Thymus (tissue), 11 donors: ENCODE data around the gene COL23A1. TPM values are rescaled to one million over a fixed set of nuclear protein-coding genes. Genes with fewer than 3 reads are reported as not detected.
"Not testable (repeated sequence)": the region's sequence is repeated elsewhere in the genome, so short reads cannot be mapped to it uniquely, and the experiment has no call there.

Experiments used
- DNase-seq, 9 donors: peaks; one replicate each; pipeline ENCODE4 v3.0.0-alpha.2; 2013; ENCODE audit warnings: low spot score in 9 of 9, low read depth in 6 of 9, missing footprints in 1 of 9
- H3K27ac ChIP-seq, 2 donors: one replicate each; pipeline ENCODE4 v1.5.1; 2013; ENCODE audit warnings: control low read depth in 1 of 2, low read depth in 1 of 2, low read length in 1 of 2, mild to moderate bottlenecking in 1 of 2, moderate library complexity in 1 of 2
- H3K27me3 ChIP-seq, 2 donors: one replicate each; pipeline ENCODE4 v1.5.1; 2013; ENCODE audit warnings: low read length in 1 of 2; ENCODE audit not compliant: control insufficient read depth in 2 of 2, insufficient read depth in 1 of 2
- H3K36me3 ChIP-seq, 2 donors: one replicate each; pipeline ENCODE4 v1.5.1; 2013; ENCODE audit warnings: low read length in 1 of 2, mild to moderate bottlenecking in 1 of 2, moderate library complexity in 1 of 2; ENCODE audit not compliant: control insufficient read depth in 2 of 2, insufficient read depth in 2 of 2
- H3K4me1 ChIP-seq, 2 donors: one replicate each; pipeline ENCODE4 v1.5.1; 2013; ENCODE audit warnings: low read length in 2 of 2; ENCODE audit not compliant: control insufficient read depth in 2 of 2, insufficient read depth in 2 of 2
- H3K4me3 ChIP-seq, 2 donors: one replicate each; pipeline ENCODE4 v1.5.1; 2013; ENCODE audit warnings: low read length in 2 of 2, control low read depth in 1 of 2, mild to moderate bottlenecking in 1 of 2
- H3K9me3 ChIP-seq, 2 donors: one replicate each; pipeline ENCODE4 v1.5.1; 2013; ENCODE audit warnings: low read length in 1 of 2, mild to moderate bottlenecking in 1 of 2; ENCODE audit not compliant: control insufficient read depth in 2 of 2, insufficient read depth in 1 of 2
- WGBS: extraction: QIAGEN DNeasy Blood & Tissue Kit; methylation state at CpG from one replicate; pipeline ENCODE4 v1.1.7; 2013; 5-methylcytosine and 5-hydroxymethylcytosine counted together
- polyA plus RNA-seq: library from polyadenylated mRNA; stranded (reverse); fragments of 200-250 nt; gene quantifications from one replicate; pipeline ENCODE4 v1.2.3, GENCODE V29; 2013
- total RNA-seq: library from RNA; stranded (reverse); fragments of 120-200 nt; gene quantifications from one replicate; pipeline ENCODE4 v1.2.4, GENCODE V29; 2013
- donor health status: healthy.

COL23A1 gene
- total and polyA plus RNA-seq, 2 donors = 1.5 to 2.6 TPM

DNA sequence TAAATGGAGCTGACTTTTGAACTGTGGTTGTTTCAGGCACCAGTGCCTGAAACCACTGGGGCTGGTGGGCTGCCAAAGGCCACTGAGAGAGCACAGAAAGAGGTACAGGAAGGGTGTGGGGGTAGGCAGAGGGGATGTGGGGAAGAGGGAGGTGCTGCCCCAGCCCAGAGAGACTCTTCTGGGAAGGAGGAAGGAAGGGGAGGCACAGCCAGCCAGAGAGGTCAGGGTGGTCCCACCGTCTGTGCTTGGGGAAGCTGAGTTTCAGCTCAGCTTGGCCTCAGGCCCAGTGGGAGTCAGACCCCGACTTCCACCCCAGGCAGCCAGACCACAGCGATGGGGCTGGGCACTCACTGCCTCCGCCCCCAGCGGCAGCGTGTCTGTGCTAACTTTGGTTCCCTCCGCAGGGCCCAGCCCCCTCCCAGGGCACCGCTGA, 348.9 kb downstream of the COL23A1 start:
- Histone ChIP-seq H3K4me3 (peak overlapping the region in 1 of 2 donors; percentile 16), H3K27me3 (no peaks in the 10 kb centered on the region), H3K4me1 (peaks cover 12 to 47% of the 10 kb centered on the region in 2 donors), H3K27ac (peak overlapping the region; percentile 31 to 66), H3K36me3 (no peaks in the 10 kb centered on the region), H3K9me3 (no peaks in the 10 kb centered on the region)
- peak in 2 of 9 donors; percentile 20 to 38 for DNase-seq
- 17% methylated on average over 8 of the region's 8 CpGs for WGBS

DNA sequence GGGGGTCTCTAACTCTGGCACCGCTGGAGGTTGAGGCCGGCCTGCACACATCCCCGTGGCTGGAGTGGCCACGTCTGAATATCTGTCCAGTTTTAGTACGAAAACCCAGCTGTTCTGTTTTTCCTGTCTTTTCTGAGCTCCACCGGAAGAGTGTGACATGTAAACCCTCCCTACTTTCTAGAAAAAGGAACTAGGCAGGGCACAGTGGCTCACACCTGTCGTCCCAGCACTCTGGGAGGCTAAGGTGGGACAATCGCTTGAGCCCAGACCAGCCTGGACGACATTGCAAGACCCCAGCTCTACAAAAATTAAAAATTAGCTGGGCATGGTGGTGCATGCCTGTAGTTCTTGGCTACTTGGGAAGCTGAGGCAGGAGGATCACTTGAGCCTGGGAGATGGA, 349.4 kb downstream of the COL23A1 start:
- H3K27ac ChIP-seq = peak overlapping the region; percentile 66 to 76
- no peaks in the 10 kb centered on the region for H3K27me3 ChIP-seq
- DNase-seq = peak in 2 of 9 donors; percentile 33 to 64
- peak overlapping the region; percentile 12 to 16 for H3K4me3 ChIP-seq
- H3K36me3 ChIP-seq = no peaks in the 10 kb centered on the region
- WGBS = 9% methylated on average over 9 of the region's 9 CpGs
- peaks cover 12 to 47% of the 10 kb centered on the region in 2 donors for H3K4me1 ChIP-seq
- no peaks in the 10 kb centered on the region for H3K9me3 ChIP-seq

DNA sequence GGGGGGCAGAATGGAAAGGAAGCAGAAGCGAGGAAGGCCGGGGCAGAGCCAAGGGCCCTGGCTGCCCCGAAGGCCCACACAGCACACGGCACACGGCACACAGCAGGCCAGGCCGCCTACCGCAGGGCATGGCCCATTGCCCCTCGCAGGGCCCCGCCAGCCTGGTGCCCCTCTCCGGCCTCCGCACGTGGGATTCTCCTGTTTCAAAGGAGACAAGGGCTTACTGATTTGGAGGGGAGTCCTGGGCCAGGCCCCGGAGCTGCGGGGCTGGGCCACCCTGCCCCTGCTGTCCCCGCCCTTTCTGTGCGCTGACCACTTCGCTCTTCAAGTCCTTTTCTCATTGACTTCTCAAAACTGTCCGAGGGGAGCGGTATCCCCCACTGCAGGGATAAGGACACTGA, 349.9 kb downstream of the COL23A1 start:
- Histone ChIP-seq H3K9me3 (no peaks in the 10 kb centered on the region), H3K27ac (peak overlapping the region; percentile 66 to 76), H3K4me1 (peaks cover 12 to 47% of the 10 kb centered on the region in 2 donors), H3K27me3 (no peaks in the 10 kb centered on the region), H3K4me3 (peak overlapping the region; percentile 12 to 16), H3K36me3 (no peaks in the 10 kb centered on the region)
- WGBS = 64% methylated on average over 19 of the region's 19 CpGs
- DNase-seq = no peak

DNA sequence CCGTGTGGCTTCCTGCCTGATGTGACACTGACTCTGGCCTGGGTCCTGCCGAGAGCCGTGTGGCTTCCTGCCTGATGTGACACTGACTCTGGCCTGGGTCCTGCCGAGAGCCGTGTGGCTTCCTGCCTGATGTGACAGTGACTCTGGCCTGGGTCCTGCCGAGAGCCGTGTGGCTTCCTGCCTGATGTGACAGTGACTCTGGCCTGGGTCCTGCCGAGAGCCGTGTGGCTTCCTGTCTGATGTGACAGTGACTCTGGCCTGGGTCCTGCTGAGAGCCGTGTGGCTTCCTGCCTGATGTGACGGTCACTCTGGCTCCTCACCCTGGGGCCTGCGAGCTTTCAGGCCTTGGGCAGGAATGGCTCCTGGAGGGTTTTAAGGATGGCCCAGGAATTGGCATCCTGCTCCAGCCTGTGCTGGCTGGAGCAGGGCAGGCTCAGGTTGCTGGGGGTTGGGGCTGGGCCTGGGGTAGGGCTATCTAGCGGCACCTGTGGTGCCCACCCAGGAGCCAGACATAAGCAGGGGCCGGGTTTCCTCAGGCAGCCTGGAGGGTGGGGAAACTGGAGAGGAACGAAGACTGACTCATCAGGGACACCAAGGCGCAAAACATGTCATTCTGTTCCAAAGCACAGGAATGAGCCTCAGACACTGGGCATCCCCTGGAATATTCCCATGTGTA, 350.4 kb downstream of the COL23A1 start:
- peaks cover 14 to 49% of the 10 kb centered on the region in 2 donors for H3K4me1 ChIP-seq
- H3K4me3 ChIP-seq, DNase-seq, H3K9me3 ChIP-seq, H3K27me3 ChIP-seq, H3K36me3 ChIP-seq, H3K27ac ChIP-seq: not testable (repeated sequence)
- WGBS = 45% methylated on average over 15 of the region's 16 CpGs

DNA sequence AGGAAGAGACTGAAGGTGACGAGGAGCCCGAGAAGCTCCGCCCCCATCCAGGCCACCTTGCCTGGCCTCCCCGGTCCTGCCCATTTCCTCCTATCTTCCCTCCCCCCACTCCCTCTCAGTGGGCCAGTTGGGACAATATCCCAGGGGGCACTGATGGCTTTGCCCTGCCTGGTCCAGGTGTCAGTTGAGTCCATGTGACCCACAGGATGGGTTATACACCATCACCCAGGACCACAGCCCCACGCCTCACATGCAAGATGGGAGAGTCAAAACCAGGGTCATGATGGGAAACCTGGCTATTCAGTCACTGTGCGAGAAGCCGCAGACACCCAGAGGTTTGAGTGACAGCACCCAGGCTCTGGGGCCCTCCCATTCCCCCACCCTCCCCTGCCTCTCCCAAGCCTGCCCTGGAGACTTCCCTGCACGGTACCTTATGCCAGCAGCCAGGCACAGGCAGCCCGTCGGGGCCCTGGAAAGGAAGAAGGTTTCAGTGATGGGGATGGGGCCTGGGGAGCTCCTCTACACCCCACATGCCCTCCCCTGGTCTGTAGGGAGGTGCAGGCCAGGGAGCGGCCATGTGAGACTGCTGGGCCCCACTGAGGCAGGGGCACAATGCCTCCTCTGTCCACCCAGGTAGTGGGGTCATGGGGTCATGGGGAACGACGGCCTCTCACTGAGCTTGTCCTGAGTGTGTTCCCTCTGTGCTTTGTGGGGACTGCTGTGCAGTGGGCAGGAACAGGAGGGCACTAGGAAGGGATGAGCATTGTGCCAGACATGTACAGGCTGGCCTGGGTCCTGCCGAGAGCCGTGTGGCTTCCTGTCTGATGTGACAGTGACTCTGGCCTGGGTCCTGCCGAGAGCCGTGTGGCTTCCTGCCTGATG, 351.2 kb downstream of the COL23A1 start:
- WGBS = 52% methylated on average over 17 of the region's 17 CpGs
- H3K4me3 ChIP-seq = no peak overlapping the region
- H3K27me3 ChIP-seq = no peaks in the 10 kb centered on the region
- peaks cover 16 to 54% of the 10 kb centered on the region in 2 donors for H3K4me1 ChIP-seq
- no peak for DNase-seq
- no peaks in the 10 kb centered on the region for H3K36me3 ChIP-seq
- peak overlapping the region; percentile 17 to 58 for H3K27ac ChIP-seq
- H3K9me3 ChIP-seq = peaks cover 0 to 4% of the 10 kb centered on the region in 2 donors

DNA sequence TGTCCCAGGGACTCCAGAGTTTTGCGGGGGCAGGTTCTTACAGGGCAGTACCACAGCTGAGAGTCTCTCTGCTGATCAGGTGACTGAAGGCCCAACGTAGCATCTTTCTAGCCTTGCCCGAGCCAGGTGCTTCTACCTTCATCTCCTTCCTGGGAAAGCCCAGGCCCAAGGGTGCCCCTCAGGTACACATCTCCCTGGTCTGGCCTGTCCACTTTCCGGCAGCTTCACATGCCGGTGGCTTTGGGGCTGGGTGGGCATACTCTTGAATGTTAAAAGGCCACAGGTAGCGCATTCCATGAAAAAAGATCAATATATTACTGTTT, 351.9 kb downstream of the COL23A1 start:
- H3K27me3 ChIP-seq = no peaks in the 10 kb centered on the region
- peaks cover 0 to 4% of the 10 kb centered on the region in 2 donors for H3K9me3 ChIP-seq
- no peak for DNase-seq
- no peak overlapping the region for H3K27ac ChIP-seq
- 95% methylated on average over 6 of the region's 6 CpGs for WGBS
- no peaks in the 10 kb centered on the region for H3K36me3 ChIP-seq
- no peak overlapping the region for H3K4me3 ChIP-seq
- peaks cover 16 to 57% of the 10 kb centered on the region in 2 donors for H3K4me1 ChIP-seq

DNA sequence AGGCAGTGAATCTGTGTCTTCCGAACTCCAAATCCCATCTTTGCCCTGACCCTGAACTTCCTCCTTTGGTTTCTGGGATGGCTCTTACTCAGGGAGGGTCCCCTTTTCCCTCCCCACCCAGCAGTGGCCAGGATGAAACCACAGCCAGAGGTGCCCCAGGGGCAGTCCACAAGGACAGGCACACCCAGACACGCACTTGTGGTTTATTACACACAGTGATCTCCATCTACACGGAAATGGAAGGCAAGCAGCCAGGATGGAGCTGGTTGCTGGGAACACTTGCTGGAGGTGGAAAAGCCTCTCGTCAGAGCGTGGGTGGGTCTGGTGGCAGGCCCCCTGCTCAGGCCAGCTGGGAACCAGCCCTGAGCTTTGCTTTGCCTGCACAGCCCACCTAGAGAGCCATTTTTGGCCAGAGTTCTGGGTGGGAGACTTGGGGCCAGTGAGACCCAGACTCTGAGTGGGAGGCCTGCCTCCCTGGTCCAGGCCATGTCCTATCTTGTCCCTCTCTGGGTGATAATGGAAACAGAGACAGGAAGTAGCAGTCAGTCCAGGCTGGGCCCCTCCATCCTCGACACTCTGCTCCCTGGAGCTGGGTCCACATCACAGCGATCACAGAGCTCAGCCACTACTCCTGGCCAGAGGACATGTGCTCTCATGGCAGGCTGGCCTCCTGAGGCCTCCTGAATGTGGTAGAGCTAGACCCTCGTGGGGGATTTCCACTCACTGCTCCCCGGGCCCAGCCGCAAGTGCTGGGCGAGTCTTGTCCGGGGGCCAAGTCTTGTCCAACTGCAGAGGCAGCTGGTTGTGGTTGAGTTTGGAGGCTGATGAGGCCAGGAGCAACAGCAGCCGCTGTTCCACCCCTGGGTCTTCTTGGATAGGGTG, 352.5 kb downstream of the COL23A1 start:
- Histone ChIP-seq H3K9me3 (peaks cover 0 to 4% of the 10 kb centered on the region in 2 donors), H3K4me3 (no peak overlapping the region), H3K27ac (no peak overlapping the region), H3K27me3 (no peaks in the 10 kb centered on the region), H3K36me3 (no peaks in the 10 kb centered on the region), H3K4me1 (peaks cover 19 to 63% of the 10 kb centered on the region in 2 donors)
- DNase-seq = no peak
- WGBS = 77% methylated on average over 13 of the region's 13 CpGs

DNA sequence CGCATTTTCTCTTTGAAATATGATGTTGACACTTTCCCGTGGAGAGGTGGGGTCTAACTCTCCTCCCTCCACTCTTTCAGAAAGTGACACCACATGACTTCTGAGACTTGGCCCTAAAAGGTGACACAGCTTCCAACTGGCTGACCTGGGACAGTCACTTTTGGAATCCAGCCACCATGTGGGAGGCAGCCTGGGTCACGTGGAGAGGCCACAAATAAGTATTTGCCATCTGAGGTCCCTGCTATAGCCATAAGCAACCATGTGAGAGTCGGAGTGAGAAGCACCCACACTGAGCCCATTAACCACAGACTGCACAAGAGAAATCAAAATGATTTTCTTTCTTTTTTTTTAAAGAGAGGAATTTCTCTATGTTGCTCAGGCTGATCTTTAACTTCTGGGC, 353.5 kb downstream of the COL23A1 start:
- 55% methylated on average over 4 of the region's 4 CpGs for WGBS
- Histone ChIP-seq H3K4me3 (no peak overlapping the region), H3K9me3 (peaks cover 0 to 4% of the 10 kb centered on the region in 2 donors), H3K27me3 (no peaks in the 10 kb centered on the region), H3K36me3 (no peaks in the 10 kb centered on the region), H3K27ac (no peak overlapping the region), H3K4me1 (peaks cover 20 to 64% of the 10 kb centered on the region in 2 donors)
- DNase-seq = no peak
